Esophagus (tissue), 2 donors: ENCODE data around the gene FLT3. TPM values are rescaled to one million over a fixed set of nuclear protein-coding genes. Genes with fewer than 3 reads are reported as not detected.

ENCODE experiments used
- H3K27ac ChIP-seq, 2 donors: one replicate each; pipeline ENCODE4 v1.5.1; 2013; ENCODE audit warnings: low read depth in 2 of 2, mild to moderate bottlenecking in 2 of 2, inconsistent platforms in 1 of 2, low read length in 1 of 2, moderate library complexity in 1 of 2
- H3K27me3 ChIP-seq, 2 donors: one replicate each; pipeline ENCODE4 v1.6.1; 2013; ENCODE audit warnings: low read length in 2 of 2, control low read depth in 1 of 2, mild to moderate bottlenecking in 1 of 2; ENCODE audit not compliant: insufficient read depth in 2 of 2, control insufficient read depth in 1 of 2
- H3K36me3 ChIP-seq, 2 donors: one replicate each; pipeline ENCODE4 v1.6.1; 2013; ENCODE audit warnings: low read length in 1 of 2; ENCODE audit not compliant: control insufficient read depth in 2 of 2, insufficient read depth in 2 of 2
- H3K4me1 ChIP-seq, 2 donors: one replicate each; pipeline ENCODE4 v1.6.1; 2013; ENCODE audit warnings: low read length in 1 of 2; ENCODE audit not compliant: control insufficient read depth in 2 of 2, insufficient read depth in 2 of 2
- H3K4me3 ChIP-seq, 2 donors: one replicate each; pipeline ENCODE4 v1.5.1; 2013; ENCODE audit warnings: low read length in 2 of 2, mild to moderate bottlenecking in 2 of 2, low read depth in 1 of 2, moderate library complexity in 1 of 2
- H3K9me3 ChIP-seq, 2 donors: one replicate each; pipeline ENCODE4 v1.6.1; 2013; ENCODE audit warnings: mild to moderate bottlenecking in 2 of 2, low read depth in 1 of 2, low read length in 1 of 2, moderate library complexity in 1 of 2; ENCODE audit not compliant: control insufficient read depth in 2 of 2, insufficient read depth in 1 of 2
- whole genome bisulfite sequencing, 2 donors: extraction: QIAGEN DNeasy Blood & Tissue Kit; methylation state at CpG; one replicate each; pipeline ENCODE4 v1.1.7; 2013; 5-methylcytosine and 5-hydroxymethylcytosine counted together
- polyA plus RNA-seq, 2 donors: library from polyadenylated mRNA; stranded (reverse); fragments of 200-250 nt; gene quantifications; one replicate each; pipeline ENCODE4 v1.2.3, GENCODE V29; 2013
- donor health status: healthy with polysubstance abuse.
- donor health status: Bipolar disorder and iron deficiency.

Gene FLT3
- polyA plus RNA-seq, 2 donors = 0.08 to 0.19 TPM

GRCh38 chr13:28071424-28071823 lies 29.0 kb downstream of the FLT3 start:
- Histone ChIP-seq H3K36me3 (no peaks in the 10 kb centered on the region), H3K4me1 (no peaks in the 10 kb centered on the region), H3K27me3 (no peaks in the 10 kb centered on the region), H3K4me3 (no peak overlapping the region), H3K27ac (no peak overlapping the region), H3K9me3 (no peaks in the 10 kb centered on the region)
- WGBS, 2 donors = 83 to 86% methylated on average over 4 of the region's 4 CpGs

GRCh38 chr13:28067491-28067890 lies 32.9 kb downstream of the FLT3 start:
- Histone ChIP-seq H3K27me3 (no peaks in the 10 kb centered on the region), H3K27ac (no peak overlapping the region), H3K4me3 (no peak overlapping the region), H3K4me1 (no peaks in the 10 kb centered on the region), H3K36me3 (no peaks in the 10 kb centered on the region), H3K9me3 (no peaks in the 10 kb centered on the region)
- WGBS, 2 donors = 75 to 79% methylated on average over 3 of the region's 3 CpGs

DNA sequence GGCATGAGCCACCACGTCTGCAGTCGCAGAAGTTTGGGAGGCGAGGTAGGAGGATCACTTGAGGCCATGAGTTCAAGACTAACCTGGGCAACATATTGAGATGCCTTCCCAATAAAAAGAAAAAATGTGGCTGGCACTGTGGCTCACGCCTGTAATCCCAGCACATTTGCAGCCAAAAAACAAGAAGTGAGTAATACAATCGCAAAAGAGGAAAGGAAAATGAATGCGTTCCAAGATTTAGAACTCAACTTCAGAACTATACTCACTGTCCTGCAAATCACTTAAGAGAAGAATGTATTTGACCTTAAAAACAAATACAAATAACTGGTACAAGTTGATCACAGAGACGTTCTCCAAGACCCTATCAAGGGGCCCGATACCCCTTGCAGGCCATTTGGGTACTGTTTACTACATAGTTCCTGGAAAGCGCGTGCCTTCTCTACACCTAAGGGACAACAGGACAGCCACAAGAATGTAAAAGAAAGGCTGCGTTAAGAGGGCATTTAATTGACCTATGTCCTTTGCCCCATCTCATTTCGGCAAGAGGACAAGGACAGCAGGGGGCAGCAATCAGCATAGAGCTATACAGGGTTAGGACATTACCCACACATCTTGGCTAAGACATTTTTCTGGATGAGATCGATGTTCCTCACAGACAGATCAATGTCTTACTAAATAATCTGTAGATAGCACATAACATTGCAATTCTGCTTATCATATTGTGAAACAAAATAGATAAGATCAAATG lies 41.3 kb downstream of the FLT3 start:
- 63 to 67% methylated on average over 13 of the region's 13 CpGs for WGBS, 2 donors
- Histone ChIP-seq H3K4me1 (no peaks in the 10 kb centered on the region), H3K27ac (no peak overlapping the region), H3K36me3 (no peaks in the 10 kb centered on the region), H3K4me3 (no peak overlapping the region), H3K27me3 (no peaks in the 10 kb centered on the region), H3K9me3 (no peaks in the 10 kb centered on the region)

DNA sequence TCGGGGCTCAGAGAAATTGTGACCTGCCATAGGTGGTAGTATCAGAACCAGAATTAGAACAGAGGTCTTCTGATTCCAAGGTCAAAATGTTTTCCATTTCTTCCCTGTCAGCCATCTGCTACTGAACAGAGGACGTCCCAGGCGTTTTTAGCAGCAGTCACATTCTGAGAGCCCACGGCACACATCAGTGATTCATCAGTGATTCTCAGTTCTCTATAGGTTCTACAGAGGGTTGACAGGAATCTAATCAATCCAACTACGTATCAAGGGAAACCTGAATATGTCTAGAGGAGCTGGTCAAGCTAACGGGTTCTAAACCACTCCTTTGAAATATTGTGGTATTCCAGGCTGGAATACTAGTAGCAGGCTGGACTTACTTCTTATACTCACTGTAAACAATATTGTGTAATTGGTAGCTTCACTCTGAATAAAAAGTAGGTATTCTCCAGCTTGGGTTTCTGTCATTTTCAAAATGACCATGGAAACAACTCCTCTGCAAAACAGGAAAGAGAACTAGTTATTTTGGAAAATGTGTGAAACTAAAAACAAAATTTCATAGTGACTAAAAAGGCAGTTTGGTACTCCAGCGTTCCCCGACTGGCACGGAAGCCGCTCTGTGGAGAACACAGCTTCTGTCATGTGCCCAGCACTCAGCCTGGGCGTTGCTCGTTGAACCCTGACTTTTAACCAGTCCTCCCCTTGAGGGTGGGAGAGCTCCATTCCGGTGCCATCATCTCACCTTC lies 43.2 kb downstream of the FLT3 start:
- no peaks in the 10 kb centered on the region for H3K9me3 ChIP-seq
- no peaks in the 10 kb centered on the region for H3K36me3 ChIP-seq
- H3K4me3 ChIP-seq = no peak overlapping the region
- no peaks in the 10 kb centered on the region for H3K4me1 ChIP-seq
- 76 to 80% methylated on average over 13 of the region's 13 CpGs for WGBS, 2 donors
- no peaks in the 10 kb centered on the region for H3K27me3 ChIP-seq
- no peak overlapping the region for H3K27ac ChIP-seq

- no peaks in the 10 kb centered on the region for H3K9me3 ChIP-seq
- H3K4me3 ChIP-seq = no peak overlapping the region
- no peaks in the 10 kb centered on the region for H3K27me3 ChIP-seq
- H3K4me1 ChIP-seq = no peaks in the 10 kb centered on the region
- WGBS, 2 donors = 66 to 73% methylated on average over 9 of the region's 9 CpGs
- no peaks in the 10 kb centered on the region for H3K36me3 ChIP-seq
- no peak overlapping the region for H3K27ac ChIP-seq
Measured at GRCh38 chr13:28056426-28056825, 44.0 kb downstream of the FLT3 start.

DNA sequence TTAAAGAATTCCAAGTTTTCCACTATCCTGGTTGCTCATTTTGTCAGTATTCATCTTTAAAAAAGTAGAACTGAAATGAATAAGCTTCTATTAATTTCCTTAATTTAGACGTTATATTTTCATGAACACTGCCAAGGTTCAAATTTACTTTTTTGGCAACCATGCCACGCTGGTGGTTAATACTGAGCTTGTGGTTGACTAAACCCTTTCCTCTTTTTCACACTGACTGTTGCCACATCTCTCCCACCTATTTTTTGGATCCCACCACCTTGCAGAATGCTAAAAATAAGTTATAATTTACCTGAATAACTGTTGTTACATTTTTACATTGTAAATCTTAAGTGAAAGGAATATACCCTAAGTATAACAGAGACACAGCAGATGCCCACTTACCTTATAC lies 45.0 kb downstream of the FLT3 start:
- H3K27ac ChIP-seq = no peak overlapping the region
- no peaks in the 10 kb centered on the region for H3K4me1 ChIP-seq
- no peak overlapping the region for H3K4me3 ChIP-seq
- no peaks in the 10 kb centered on the region for H3K27me3 ChIP-seq
- no peaks in the 10 kb centered on the region for H3K36me3 ChIP-seq
- WGBS, 2 donors = 49 to 51% methylated on average over 2 of the region's 2 CpGs
- H3K9me3 ChIP-seq = no peaks in the 10 kb centered on the region

DNA sequence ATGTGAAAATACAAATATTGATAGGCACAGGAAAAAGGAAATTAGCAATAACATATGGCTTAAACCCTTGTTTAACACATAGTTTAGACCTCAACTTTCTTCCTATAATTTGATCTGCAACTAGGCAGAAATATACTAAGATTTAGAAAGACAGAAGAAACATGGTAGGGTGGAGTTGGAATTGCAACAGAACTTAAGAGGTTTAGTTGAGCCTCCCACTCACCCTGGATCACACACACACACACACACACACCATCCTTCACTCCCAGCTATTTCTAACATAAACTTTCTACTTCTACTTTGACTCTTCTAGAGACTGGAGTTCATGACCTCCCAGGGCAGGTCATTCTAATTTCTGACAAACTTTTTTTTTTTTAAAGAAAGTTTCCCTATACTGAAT lies 47.4 kb downstream of the FLT3 start:
- Histone ChIP-seq H3K27me3 (no peaks in the 10 kb centered on the region), H3K27ac (no peak overlapping the region), H3K4me3 (no peak overlapping the region), H3K36me3 (no peaks in the 10 kb centered on the region), H3K9me3 (no peaks in the 10 kb centered on the region), H3K4me1 (no peaks in the 10 kb centered on the region)

- Histone ChIP-seq H3K4me1 (no peaks in the 10 kb centered on the region), H3K9me3 (no peaks in the 10 kb centered on the region), H3K27ac (no peak overlapping the region), H3K4me3 (no peak overlapping the region), H3K36me3 (no peaks in the 10 kb centered on the region), H3K27me3 (no peaks in the 10 kb centered on the region)
- WGBS, 2 donors = 35 to 38% methylated on average over 7 of the region's 7 CpGs
Measured at GRCh38 chr13:28049880-28050875, 50.2 kb downstream of the FLT3 start.

GRCh38 chr13:28049215-28049614 lies 51.2 kb downstream of the FLT3 start:
- H3K4me1 ChIP-seq = no peaks in the 10 kb centered on the region
- 40 to 46% methylated on average over 5 of the region's 5 CpGs for WGBS, 2 donors
- H3K27ac ChIP-seq = no peak overlapping the region
- H3K27me3 ChIP-seq = no peaks in the 10 kb centered on the region
- no peaks in the 10 kb centered on the region for H3K36me3 ChIP-seq
- no peaks in the 10 kb centered on the region for H3K9me3 ChIP-seq
- H3K4me3 ChIP-seq = no peak overlapping the region
